Activated CD8-positive, alpha-beta T cell treated with anti-CD3 and anti-CD28 coated beads for 36 hours (primary cell): ENCODE measurements around the gene AHR. TPM values are rescaled to one million over a fixed set of nuclear protein-coding genes. Genes with fewer than 3 reads are reported as not detected.
"Not testable (repeated sequence)": the region's sequence is repeated elsewhere in the genome, so short reads cannot be mapped to it uniquely, and the experiment has no call there.

ENCODE experiments used
- ATAC-seq: fragments of 200-7000 bp; cut with Tn5 transposase; one replicate; pipeline ENCODE4 v1.10.0; 2021; ENCODE audit warnings: mild to moderate bottlenecking, moderate library complexity
- CTCF ChIA-PET: fragments of 350-600 bp; sonication (Branson Sonifier 250); formaldehyde crosslinking; loops from one replicate; lab custom pipeline; 2021; ENCODE audit warnings: antibody characterized with exemption; lab: Charles Lee
- POLR2A ChIA-PET: fragments of 350-600 bp; sonication (Branson Sonifier 250); formaldehyde crosslinking; loops from one replicate; lab custom pipeline; 2021; ENCODE audit warnings: antibody characterized with exemption; lab: Charles Lee
- DNase-seq: peaks from one replicate; pipeline ENCODE4 v3.0.0-alpha.2; 2020
- H3K27ac Mint-ChIP-seq: one replicate; pipeline ENCODE4 v1.8.0; 2021; ENCODE audit warnings: mild to moderate bottlenecking, mixed read lengths
- H3K27me3 Mint-ChIP-seq: one replicate; pipeline ENCODE4 v1.8.0; 2021; ENCODE audit warnings: mixed read lengths
- H3K36me3 Mint-ChIP-seq: one replicate; pipeline ENCODE4 v1.8.0; 2021; ENCODE audit warnings: low read depth, mixed read lengths
- H3K4me1 Mint-ChIP-seq: one replicate; pipeline ENCODE4 v1.8.0; 2021; ENCODE audit warnings: low read depth, mixed read lengths
- H3K4me3 Mint-ChIP-seq: one replicate; pipeline ENCODE4 v1.8.0; 2021; ENCODE audit warnings: mild to moderate bottlenecking, moderate library complexity, mixed read lengths
- H3K9me3 Mint-ChIP-seq: one replicate; pipeline ENCODE4 v1.8.0; 2021; ENCODE audit warnings: mixed read lengths
- intact Hi-C: fragments of 100-400 bp; cut with micrococcal nuclease; formaldehyde crosslinking; loops from one replicate; pipeline ENCODE4 v1.10.0; 2022
- total RNA-seq, 2 experiments: library from RNA; stranded (reverse); gene quantifications; one replicate each; pipeline ENCODE4 v1.2.3, GENCODE V29; 2021
- TF ChIP-seq, protein P1 (sequence below): fragments of 200-600 bp; IDR thresholded peaks from one replicate; pipeline ENCODE4 v1.8.0; 2022; ENCODE audit warnings: antibody characterized with exemption, mild to moderate bottlenecking

The AHR gene
- total RNA-seq, 2 experiments from 2014 or later = 32.1 to 33.4 TPM

DNA sequence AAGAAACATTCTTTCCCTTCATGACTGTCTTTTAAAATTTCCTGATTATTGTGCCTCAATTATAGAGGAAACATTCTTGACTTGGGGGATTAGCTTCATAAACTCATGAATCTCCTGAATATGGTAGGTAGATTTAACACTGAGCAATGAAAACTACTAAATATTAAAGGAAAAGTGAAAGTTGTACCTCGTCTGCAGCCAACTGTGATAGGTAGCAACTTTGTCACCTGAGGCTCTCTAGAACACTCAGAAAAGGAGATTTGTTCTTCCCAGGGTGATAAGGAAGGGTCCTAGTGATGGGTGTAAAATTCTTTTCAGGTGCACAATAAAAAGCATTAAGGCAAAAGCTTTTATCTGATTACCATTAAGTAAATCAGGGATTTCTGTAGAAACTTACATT is 78.1 kb downstream of the AHR start:
- CTCF ChIA-PET = no interaction called here
- ATAC-seq (no peak), DNase-seq (no peak)
- H3K27ac Mint-ChIP-seq = no peak overlapping the region
- H3K4me3 Mint-ChIP-seq = no peak overlapping the region
- H3K9me3 Mint-ChIP-seq = no peaks in the 10 kb centered on the region
- POLR2A ChIA-PET = no interaction called here
- intact Hi-C loops = no loop called here
- TF ChIP-seq, protein P1, sequence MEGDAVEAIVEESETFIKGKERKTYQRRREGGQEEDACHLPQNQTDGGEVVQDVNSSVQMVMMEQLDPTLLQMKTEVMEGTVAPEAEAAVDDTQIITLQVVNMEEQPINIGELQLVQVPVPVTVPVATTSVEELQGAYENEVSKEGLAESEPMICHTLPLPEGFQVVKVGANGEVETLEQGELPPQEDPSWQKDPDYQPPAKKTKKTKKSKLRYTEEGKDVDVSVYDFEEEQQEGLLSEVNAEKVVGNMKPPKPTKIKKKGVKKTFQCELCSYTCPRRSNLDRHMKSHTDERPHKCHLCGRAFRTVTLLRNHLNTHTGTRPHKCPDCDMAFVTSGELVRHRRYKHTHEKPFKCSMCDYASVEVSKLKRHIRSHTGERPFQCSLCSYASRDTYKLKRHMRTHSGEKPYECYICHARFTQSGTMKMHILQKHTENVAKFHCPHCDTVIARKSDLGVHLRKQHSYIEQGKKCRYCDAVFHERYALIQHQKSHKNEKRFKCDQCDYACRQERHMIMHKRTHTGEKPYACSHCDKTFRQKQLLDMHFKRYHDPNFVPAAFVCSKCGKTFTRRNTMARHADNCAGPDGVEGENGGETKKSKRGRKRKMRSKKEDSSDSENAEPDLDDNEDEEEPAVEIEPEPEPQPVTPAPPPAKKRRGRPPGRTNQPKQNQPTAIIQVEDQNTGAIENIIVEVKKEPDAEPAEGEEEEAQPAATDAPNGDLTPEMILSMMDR = no peak
- no peaks in the 10 kb centered on the region for H3K4me1 Mint-ChIP-seq
- H3K27me3 Mint-ChIP-seq = peaks cover 6% of the 10 kb centered on the region
- no peaks in the 10 kb centered on the region for H3K36me3 Mint-ChIP-seq

DNA sequence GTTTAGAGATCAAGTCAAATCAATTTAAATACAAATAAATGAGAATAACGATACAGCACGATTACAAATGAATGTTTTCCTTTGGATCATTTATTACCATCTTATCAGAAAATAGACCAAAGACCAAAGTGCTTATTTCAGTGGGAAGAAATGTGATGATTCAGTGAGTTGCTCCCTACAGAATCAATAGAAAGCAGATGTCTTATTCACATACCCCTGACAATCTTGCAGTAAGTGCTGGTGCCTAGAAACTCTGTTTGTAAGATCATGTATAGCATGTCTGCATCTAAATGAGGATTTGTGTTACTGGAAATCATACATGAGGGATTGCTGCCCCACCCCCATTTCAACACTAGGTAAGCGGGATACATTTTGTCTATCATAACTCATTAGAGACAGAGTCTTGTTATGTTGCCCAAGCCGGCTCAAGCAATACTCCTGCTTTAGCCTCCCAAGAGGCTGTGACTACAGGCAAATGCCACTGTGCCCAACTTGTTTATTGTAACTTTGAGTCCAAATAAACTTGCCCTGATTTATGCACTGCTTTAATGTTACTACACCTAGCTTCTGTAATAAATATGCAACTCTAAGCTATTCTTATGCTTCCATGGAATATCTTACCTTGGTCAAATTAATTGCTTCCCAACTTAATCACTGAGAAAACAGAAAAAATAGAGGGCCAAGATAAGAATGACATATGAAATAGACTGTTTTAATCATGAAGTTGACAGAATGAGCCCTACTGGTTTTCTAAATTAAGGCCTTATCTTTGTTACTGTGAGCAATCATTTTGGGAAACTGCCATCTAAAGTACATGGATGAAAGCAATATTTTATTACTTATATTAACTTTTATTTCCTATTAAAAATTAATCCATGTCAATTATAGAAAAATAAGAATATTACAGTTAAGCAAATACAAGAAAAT is 82.5 kb downstream of the AHR start:
- H3K27ac Mint-ChIP-seq = no peak overlapping the region
- ChIA-PET CTCF (no interaction called here), POLR2A (no interaction called here)
- H3K4me3 Mint-ChIP-seq = no peak overlapping the region
- H3K27me3 Mint-ChIP-seq = peaks cover 6% of the 10 kb centered on the region
- no peak for ATAC-seq
- H3K36me3 Mint-ChIP-seq = no peaks in the 10 kb centered on the region
- TF ChIP-seq, protein P1 = no peak
- DNase-seq = no peak
- intact Hi-C loops = no loop called here
- H3K4me1 Mint-ChIP-seq = no peaks in the 10 kb centered on the region
- H3K9me3 Mint-ChIP-seq = no peaks in the 10 kb centered on the region

DNA sequence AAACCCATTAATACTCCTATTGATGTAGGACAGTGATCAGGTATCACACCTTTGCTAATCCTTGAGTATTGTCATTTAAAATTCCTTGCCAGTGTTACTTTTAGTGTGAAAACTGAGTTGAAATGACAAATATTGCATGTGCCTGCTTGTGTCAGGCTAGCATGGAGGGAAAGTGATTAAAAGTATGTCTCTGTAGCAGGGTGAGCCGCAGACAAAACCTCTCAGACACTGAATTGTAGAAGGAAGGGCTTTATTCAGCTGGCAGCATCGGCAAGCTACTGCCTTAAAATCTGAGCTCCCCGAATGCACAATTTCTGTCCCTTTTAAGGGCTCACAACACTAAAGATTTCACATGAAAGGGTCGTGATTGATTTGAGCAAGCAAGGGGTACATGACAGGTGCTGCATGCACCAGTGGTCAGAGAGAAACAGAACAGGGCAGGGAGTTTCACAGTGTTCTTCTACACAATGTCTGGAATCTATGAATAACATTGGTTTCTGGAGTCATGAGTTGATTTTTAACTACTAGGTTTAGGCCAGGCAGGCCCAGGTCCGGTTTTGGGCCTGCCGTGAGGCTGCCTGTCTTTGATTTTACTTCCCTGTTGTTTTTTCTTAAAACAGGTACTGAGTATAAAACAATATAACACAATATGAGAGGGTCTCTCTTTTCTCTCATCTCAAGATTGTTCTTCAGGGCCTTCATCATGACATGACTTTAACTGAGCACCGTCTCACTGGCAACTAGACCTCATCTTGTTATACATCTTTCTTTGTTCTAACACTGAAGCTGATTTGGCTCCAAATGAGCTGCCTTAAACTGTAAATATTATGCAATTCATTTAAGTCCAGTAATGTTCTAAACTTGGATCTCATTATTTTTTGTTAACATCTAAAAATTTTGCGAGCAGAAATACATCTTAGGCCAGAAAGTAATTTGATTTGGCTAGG is 84.2 kb downstream of the AHR start:
- H3K27me3 Mint-ChIP-seq, H3K4me3 Mint-ChIP-seq, H3K4me1 Mint-ChIP-seq, POLR2A ChIA-PET, H3K36me3 Mint-ChIP-seq, CTCF ChIA-PET, intact Hi-C loops, H3K27ac Mint-ChIP-seq, H3K9me3 Mint-ChIP-seq, ATAC-seq, DNase-seq: not testable (repeated sequence)

DNA sequence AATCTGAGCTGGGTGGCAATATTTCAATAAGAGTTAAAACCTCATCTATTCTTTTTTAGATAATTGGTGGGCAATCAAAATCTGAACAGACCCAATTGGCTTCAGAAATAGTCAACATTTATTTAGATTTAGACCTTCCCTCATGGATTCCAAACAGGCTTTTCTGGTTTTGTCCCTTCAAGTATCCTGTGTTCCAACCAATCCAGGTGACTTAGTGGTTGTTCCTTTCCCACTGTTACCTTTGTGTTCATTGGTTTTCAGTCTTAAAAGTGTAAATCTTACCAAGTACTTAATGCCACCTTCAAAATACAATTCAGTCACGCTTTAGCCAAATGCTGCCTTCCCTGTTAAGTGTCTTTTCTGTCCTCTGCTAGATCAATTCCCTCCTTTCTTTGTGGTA is 85.9 kb downstream of the AHR start:
- intact Hi-C loops = no loop called here
- H3K4me1 Mint-ChIP-seq = no peaks in the 10 kb centered on the region
- H3K27ac Mint-ChIP-seq = no peak overlapping the region
- no peak for DNase-seq
- no peak overlapping the region for H3K4me3 Mint-ChIP-seq
- H3K36me3 Mint-ChIP-seq = no peaks in the 10 kb centered on the region
- no peak for ATAC-seq
- no peaks in the 10 kb centered on the region for H3K9me3 Mint-ChIP-seq
- ChIA-PET POLR2A (no interaction called here), CTCF (interaction anchor here (0.6 kb wide), 1 partner anchor 43 kb away, joined by 3 read pairs; no protein-coding TSS in a partner anchor)
- TF ChIP-seq, protein P1 = no peak
- H3K27me3 Mint-ChIP-seq = peaks cover 4% of the 10 kb centered on the region

DNA sequence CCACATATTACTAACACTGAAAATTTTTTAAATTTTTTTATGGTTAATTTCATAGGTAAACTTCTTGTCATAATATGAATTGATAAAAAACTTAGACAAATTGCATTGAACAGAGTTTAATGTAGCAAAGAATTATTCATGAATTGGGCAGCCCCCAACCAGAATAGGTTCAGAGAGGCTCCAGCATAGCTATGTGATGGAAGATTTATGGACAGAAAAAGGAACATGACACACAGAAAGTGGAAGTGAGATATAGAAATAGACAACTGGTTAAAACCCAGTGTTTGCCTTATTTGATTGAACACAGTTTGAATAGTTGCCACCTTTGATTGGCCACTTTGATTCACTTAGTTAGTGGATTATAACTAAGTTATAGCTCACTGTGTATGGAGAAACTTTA is 87.2 kb downstream of the AHR start:
- ChIA-PET POLR2A (no interaction called here), CTCF (no interaction called here)
- no peak overlapping the region for H3K27ac Mint-ChIP-seq

More for the DNA sequence above, 87.2 kb downstream of the AHR start:
- intact Hi-C loops = no loop called here
- H3K4me1 Mint-ChIP-seq = no peaks in the 10 kb centered on the region
- no peak for ATAC-seq
- no peaks in the 10 kb centered on the region for H3K36me3 Mint-ChIP-seq
- no peak overlapping the region for H3K4me3 Mint-ChIP-seq
- no peak for DNase-seq
- H3K9me3 Mint-ChIP-seq = no peaks in the 10 kb centered on the region
- no peaks in the 10 kb centered on the region for H3K27me3 Mint-ChIP-seq
- TF ChIP-seq, protein P1 = no peak
